ENCODE results near the gene GSTCD.

GRCh38 chr4:105753361-105753760, 44.8 kb downstream of the GSTCD start:
- TF ChIP-seq, protein P1, sequence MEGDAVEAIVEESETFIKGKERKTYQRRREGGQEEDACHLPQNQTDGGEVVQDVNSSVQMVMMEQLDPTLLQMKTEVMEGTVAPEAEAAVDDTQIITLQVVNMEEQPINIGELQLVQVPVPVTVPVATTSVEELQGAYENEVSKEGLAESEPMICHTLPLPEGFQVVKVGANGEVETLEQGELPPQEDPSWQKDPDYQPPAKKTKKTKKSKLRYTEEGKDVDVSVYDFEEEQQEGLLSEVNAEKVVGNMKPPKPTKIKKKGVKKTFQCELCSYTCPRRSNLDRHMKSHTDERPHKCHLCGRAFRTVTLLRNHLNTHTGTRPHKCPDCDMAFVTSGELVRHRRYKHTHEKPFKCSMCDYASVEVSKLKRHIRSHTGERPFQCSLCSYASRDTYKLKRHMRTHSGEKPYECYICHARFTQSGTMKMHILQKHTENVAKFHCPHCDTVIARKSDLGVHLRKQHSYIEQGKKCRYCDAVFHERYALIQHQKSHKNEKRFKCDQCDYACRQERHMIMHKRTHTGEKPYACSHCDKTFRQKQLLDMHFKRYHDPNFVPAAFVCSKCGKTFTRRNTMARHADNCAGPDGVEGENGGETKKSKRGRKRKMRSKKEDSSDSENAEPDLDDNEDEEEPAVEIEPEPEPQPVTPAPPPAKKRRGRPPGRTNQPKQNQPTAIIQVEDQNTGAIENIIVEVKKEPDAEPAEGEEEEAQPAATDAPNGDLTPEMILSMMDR (conservative IDR thresholded peaks at IDR 0.05; ENCODE audit: low read length), result no peak
- no peak for TF ChIP-seq EZH2phosphoT487 (IDR thresholded peaks at IDR 0.05; ENCODE audit: borderline replicate concordance)

Data from Loucy (cell line).